Nephron (organoid): ENCODE measurements around the gene PODXL.

Experiments
- H3K27ac Mint-ChIP-seq, 3 experiments: 2 replicates each; pipeline ENCODE4 v1.8.0; 2020; ENCODE audit warnings: mixed read lengths in 3 of 3, mild to moderate bottlenecking in 2 of 3, moderate library complexity in 1 of 3
- H3K27me3 Mint-ChIP-seq: 2 replicates; pipeline ENCODE4 v1.8.0; 2021; ENCODE audit warnings: low read depth, mild to moderate bottlenecking, moderate library complexity, mixed read lengths
- H3K36me3 Mint-ChIP-seq: 2 replicates; pipeline ENCODE4 v1.8.0; 2020; ENCODE audit warnings: low read depth, mixed read lengths
- H3K4me1 Mint-ChIP-seq: 2 replicates; pipeline ENCODE4 v1.8.0; 2020; ENCODE audit warnings: mixed read lengths
- H3K4me3 Mint-ChIP-seq, 3 experiments: 2 replicates each; pipeline ENCODE4 v1.8.0; 2020; ENCODE audit warnings: mild to moderate bottlenecking in 3 of 3, mixed read lengths in 3 of 3, moderate library complexity in 2 of 3
- H3K9me3 Mint-ChIP-seq: 2 replicates; pipeline ENCODE4 v1.8.0; 2020; ENCODE audit warnings: mixed read lengths
- CTCF ChIP-seq, 3 experiments: fragments of 200-600 bp; sonication (generic); IDR thresholded peaks; one replicate each; pipeline ENCODE4 v1.5.0; 2021; ENCODE audit warnings: antibody characterized with exemption in 3 of 3; ENCODE audit not compliant: unreplicated experiment in 3 of 3

The PODXL gene

GRCh38 chr7:131546583-131547141 is 9.8 kb downstream of the PODXL start:
- H3K36me3 Mint-ChIP-seq = peaks cover 9% of the 10 kb centered on the region
- H3K27ac Mint-ChIP-seq = peak overlapping the region in 1 of 3 experiments; percentile 23
- H3K27me3 Mint-ChIP-seq = peaks cover 4% of the 10 kb centered on the region
- peaks cover 14% of the 10 kb centered on the region for H3K4me1 Mint-ChIP-seq
- H3K9me3 Mint-ChIP-seq = no peaks in the 10 kb centered on the region
- H3K4me3 Mint-ChIP-seq = peak overlapping the region in 2 of 3 experiments; percentile 76 to 77
- TF ChIP-seq CTCF (IDR thresholded peaks at IDR 0.05; ENCODE audit: unreplicated experiment in 3 of 3) = peak; percentile 43 to 62 (median 59)

- Mint-ChIP-seq H3K4me1 (peaks cover 15% of the 10 kb centered on the region), H3K27ac (peak overlapping the region in 2 of 3 experiments; percentile 33 to 92), H3K9me3 (no peaks in the 10 kb centered on the region), H3K27me3 (no peaks in the 10 kb centered on the region), H3K4me3 (peak overlapping the region; percentile 31 to 77 (median 76)), H3K36me3 (peaks cover 9% of the 10 kb centered on the region)
- TF ChIP-seq CTCF (IDR thresholded peaks at IDR 0.05; ENCODE audit: unreplicated experiment in 3 of 3) = no peak
These were observed 10.3 kb downstream of the PODXL start for GRCh38 chr7:131546126-131546525.

GRCh38 chr7:131544449-131545301 is 11.8 kb downstream of the PODXL start:
- Mint-ChIP-seq H3K4me1 (peaks cover 28% of the 10 kb centered on the region), H3K27ac (peak overlapping the region in 2 of 3 experiments; percentile 45 to 48), H3K27me3 (no peaks in the 10 kb centered on the region), H3K9me3 (no peaks in the 10 kb centered on the region), H3K4me3 (peak overlapping the region in 2 of 3 experiments; percentile 72 to 76), H3K36me3 (peaks cover 9% of the 10 kb centered on the region)
- TF ChIP-seq CTCF (IDR thresholded peaks at IDR 0.05; ENCODE audit: unreplicated experiment in 3 of 3) = no peak

- Mint-ChIP-seq H3K4me3 (peak overlapping the region in 2 of 3 experiments; percentile 67 to 76), H3K4me1 (peaks cover 28% of the 10 kb centered on the region), H3K27ac (no peak overlapping the region), H3K27me3 (no peaks in the 10 kb centered on the region), H3K36me3 (peaks cover 9% of the 10 kb centered on the region), H3K9me3 (no peaks in the 10 kb centered on the region)
- TF ChIP-seq CTCF (IDR thresholded peaks at IDR 0.05; ENCODE audit: unreplicated experiment in 3 of 3) = no peak
These were observed 12.4 kb downstream of the PODXL start for GRCh38 chr7:131544021-131544420.

GRCh38 chr7:131543298-131543697 is 13.1 kb downstream of the PODXL start:
- Mint-ChIP-seq H3K36me3 (peaks cover 7% of the 10 kb centered on the region), H3K4me3 (peak overlapping the region in 2 of 3 experiments; percentile 67 to 71), H3K27me3 (no peaks in the 10 kb centered on the region), H3K9me3 (no peaks in the 10 kb centered on the region), H3K27ac (peak overlapping the region in 2 of 3 experiments; percentile 54 to 64), H3K4me1 (peaks cover 35% of the 10 kb centered on the region)
- no peak for TF ChIP-seq CTCF (IDR thresholded peaks at IDR 0.05; ENCODE audit: unreplicated experiment in 3 of 3)
